ENCODE measurements around the gene SLC27A5. TPM values are rescaled to one million over a fixed set of nuclear protein-coding genes. Genes with fewer than 3 reads are reported as not detected.

SLC27A5 gene
- total and polyA plus RNA-seq, 9 of the 15 experiments (the other 6 are each of a cell fraction or from before 2014, with no cell fraction given), result 42.2 to 318 (median 64.7) TPM

DNA sequence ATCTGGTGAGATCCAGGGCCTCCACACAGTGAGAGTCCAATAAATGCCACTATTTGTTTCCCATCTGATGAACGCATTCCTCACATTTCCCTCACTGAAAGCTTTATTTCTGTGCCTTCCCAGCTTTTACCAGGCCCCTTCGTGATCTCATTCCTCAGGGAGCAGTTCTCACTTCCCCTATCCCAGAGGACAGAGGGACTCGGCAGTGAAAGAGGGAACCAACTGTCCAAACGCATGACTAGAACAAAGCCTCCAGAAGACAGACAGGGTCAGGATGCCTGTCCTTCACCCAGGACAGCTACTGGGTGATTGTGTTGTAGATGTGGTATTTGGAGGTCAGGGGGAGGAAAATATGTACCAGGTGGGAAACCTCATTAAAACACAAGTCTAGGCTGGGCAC, 9.9 kb upstream of the SLC27A5 start:
- FAIRE-seq, result no peak
- no peak overlapping the region for H3K4me3 ChIP-seq
- no TSS peak for BruUV-seq (replicated peaks)

More for the DNA sequence above, 9.9 kb upstream of the SLC27A5 start:
- Histone ChIP-seq H3K9me1 (ENCODE audit: control insufficient read depth, insufficient read depth, low read length) (peaks cover 3% of the 10 kb centered on the region), H3K4me1 (replicated peaks in 1 of 2; ENCODE audit: control insufficient read depth in 2 of 2, insufficient read depth in 2 of 2, low read length in 2 of 2) (peaks cover 9 to 39% of the 10 kb centered on the region in 2 experiments), H3K79me2 (ENCODE audit: control insufficient read depth, insufficient read depth, low read length) (peaks cover 35% of the 10 kb centered on the region), H3K9me3 (replicated peaks; ENCODE audit: control insufficient read depth, insufficient read depth, low read depth, low read length) (no peaks in the 10 kb centered on the region), H3K27me3 (ENCODE audit: control insufficient read depth in 2 of 2, insufficient read depth in 2 of 2, low read length in 2 of 2) (no peaks in the 10 kb centered on the region), H3K27ac (ENCODE audit: extremely low read depth, low read depth, low read length) (no peak overlapping the region), H3K36me3 (ENCODE audit: control insufficient read depth, insufficient read depth, low read length) (peaks cover 11% of the 10 kb centered on the region; the same call in 1 of the 3 replicates), H3K9ac (ENCODE audit: insufficient read depth in 1 of 2, low read depth in 2 of 2, low read length in 2 of 2) (no peak overlapping the region), H3K4me2 (ENCODE audit: insufficient read depth, low read length) (no peak overlapping the region), H2AFZ (ENCODE audit: low read depth, low read length) (no peak overlapping the region), H4K20me1 (replicated peaks; ENCODE audit: control insufficient read depth, insufficient read depth, low read length) (no peaks in the 10 kb centered on the region)
- no peak for ATAC-seq
- in situ Hi-C loops (cut with MboI) (no loop called here), intact Hi-C loops (cut with micrococcal nuclease) (loop anchor here (2.0 kb wide), 1 partner anchor 53 kb away; no protein-coding TSS in a partner anchor)
- ChIA-PET POLR2A (interaction anchor here (0.6 to 1.7 kb wide), 3 partner anchors 22 to 63 kb away, joined by 3 to 5 read pairs (median 3); partner anchors contain the start of genes CHMP2A and TRIM28), CTCF (ENCODE audit: low intra/inter-chr PET ratio) (no interaction called here)
- TF ChIP-seq NCOA4 (IDR thresholded peaks at IDR 0.05; ENCODE audit: partially characterized antibody), result no peak
- TF ChIP-seq MIER1 (IDR thresholded peaks at IDR 0.05; ENCODE audit: low read depth), result no peak
- TF ChIP-seq YBX1 (IDR thresholded peaks at IDR 0.05), result no peak
- TF ChIP-seq ERF (CRISPR knock-in tag; IDR thresholded peaks at IDR 0.05), result no peak
- TF ChIP-seq ZNF232 (CRISPR knock-in tag; IDR thresholded peaks at IDR 0.05), result no peak
- TF ChIP-seq EP300 (IDR thresholded peaks at IDR 0.05; ENCODE audit: low read length), result no peak
- no peak for TF ChIP-seq SP2 (IDR thresholded peaks at IDR 0.05; ENCODE audit: extremely low read depth, low read depth, low read length, poor library complexity, severe bottlenecking)
- TF ChIP-seq ZC3H11A (IDR thresholded peaks at IDR 0.05; ENCODE audit: low read depth, low read length), result no peak
- TF ChIP-seq CTCF (IDR thresholded peaks at IDR 0.05 in 2 of 3, conservative IDR thresholded peaks at IDR 0.05 in 1 of 3; ENCODE audit: insufficient read depth in 2 of 3, low read depth in 1 of 3, low read length in 3 of 3), result no peak
- TF ChIP-seq SNIP1 (IDR thresholded peaks at IDR 0.05; ENCODE audit: low read depth), result no peak
- no peak for TF ChIP-seq FOXJ3 (CRISPR knock-in tag; IDR thresholded peaks at IDR 0.05)
- WGBS (ENCODE audit: insufficient coverage, low coverage, missing lambda C conversion rate), result 59% methylated on average over 4 of the region's 4 CpGs
- no peak for DNase-seq (ENCODE audit: extremely low read depth in 1 of 4, low spot score in 3 of 4)

Data from K562 (cell line).